MM.1S (cell line): Measurements from ENCODE around the gene GNAS-AS1.

Experiments
- CTCF ChIP-seq: fragments of 300-600 bp; sonication (generic); IDR thresholded peaks from 2 replicates; pipeline ENCODE4 v1.5.1; 2016; ENCODE audit warnings: antibody characterized with exemption, low read length, mixed read lengths
- EZH2 ChIP-seq: fragments of 300-600 bp; sonication (generic); optimal IDR thresholded peaks from 2 replicates; pipeline ENCODE3; 2017; ENCODE audit warnings: low read depth, mild to moderate bottlenecking, antibody characterized with exemption, low read length, mixed read lengths

- no peak for TF ChIP-seq CTCF
- no peak for TF ChIP-seq EZH2
These were observed 40.5 kb upstream of the GNAS-AS1 start for GRCh38 chr20:58891086-58891717.
